ENCODE measurements around the gene TMEM156. TPM values are rescaled to one million over a fixed set of nuclear protein-coding genes. Genes with fewer than 3 reads are reported as not detected.
"Not testable (repeated sequence)": the region's sequence is repeated elsewhere in the genome, so short reads cannot be mapped to it uniquely, and the experiment has no call there.

Gene TMEM156
- total RNA-seq, 1 donor from 2014 or later = not detected

DNA sequence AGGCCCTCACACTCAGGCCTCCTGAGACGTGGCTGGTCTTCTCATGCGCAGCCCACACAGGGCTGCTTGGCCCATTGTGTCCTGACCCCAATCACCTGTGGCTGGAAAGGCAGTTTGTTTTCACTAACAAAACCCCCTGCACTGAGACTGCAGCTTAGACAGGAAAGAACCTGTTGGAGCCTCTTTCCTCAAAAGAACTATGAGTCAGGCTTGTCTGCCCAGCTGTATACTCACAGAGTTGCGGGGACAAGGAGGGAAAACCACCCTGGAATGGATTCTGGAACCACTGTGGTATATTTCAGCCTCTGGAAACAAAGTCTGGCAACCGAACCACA is 5.2 kb upstream of the TMEM156 start:
- H3K4me1 ChIP-seq = no peaks in the 10 kb centered on the region
- DNase-seq (ENCODE audit: low spot score in 2 of 2) = no peak
- H3K4me3 ChIP-seq = no peak overlapping the region
- H3K9me3 ChIP-seq = no peaks in the 10 kb centered on the region
- H3K36me3 ChIP-seq = no peaks in the 10 kb centered on the region
- no peak for TF ChIP-seq CTCF (IDR thresholded peaks at IDR 0.05)
- H3K27ac ChIP-seq = no peak overlapping the region
- no peaks in the 10 kb centered on the region for H3K27me3 ChIP-seq
- intact Hi-C loops (cut with DNase I) = no loop called here

DNA sequence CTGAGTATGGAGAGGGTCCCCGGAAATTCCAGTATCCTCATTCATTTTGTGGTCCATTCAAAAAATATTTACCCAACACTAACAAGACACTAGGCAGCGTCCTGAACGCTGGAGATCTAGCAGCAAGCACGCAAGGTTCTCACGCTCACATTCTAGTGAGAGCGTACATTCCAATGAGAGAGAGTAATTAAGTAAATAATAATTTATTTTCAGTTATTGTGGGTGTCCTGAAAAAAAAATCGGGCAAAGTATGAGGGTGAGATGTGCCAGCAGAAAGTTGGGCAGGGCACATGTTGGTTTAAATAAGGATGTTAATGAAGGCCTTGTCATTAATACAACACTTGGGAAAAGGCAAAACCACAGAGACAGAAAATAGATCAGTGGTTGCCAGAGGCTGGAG is 4.0 kb upstream of the TMEM156 start:
- no peak overlapping the region for H3K27ac ChIP-seq
- no peaks in the 10 kb centered on the region for H3K27me3 ChIP-seq
- no peak for TF ChIP-seq CTCF (IDR thresholded peaks at IDR 0.05)
- no peak for DNase-seq (ENCODE audit: low spot score in 2 of 2)
- H3K4me3 ChIP-seq = no peak overlapping the region
- H3K36me3 ChIP-seq = no peaks in the 10 kb centered on the region
- no peaks in the 10 kb centered on the region for H3K4me1 ChIP-seq
- intact Hi-C loops (cut with DNase I) = no loop called here
- no peaks in the 10 kb centered on the region for H3K9me3 ChIP-seq

DNA sequence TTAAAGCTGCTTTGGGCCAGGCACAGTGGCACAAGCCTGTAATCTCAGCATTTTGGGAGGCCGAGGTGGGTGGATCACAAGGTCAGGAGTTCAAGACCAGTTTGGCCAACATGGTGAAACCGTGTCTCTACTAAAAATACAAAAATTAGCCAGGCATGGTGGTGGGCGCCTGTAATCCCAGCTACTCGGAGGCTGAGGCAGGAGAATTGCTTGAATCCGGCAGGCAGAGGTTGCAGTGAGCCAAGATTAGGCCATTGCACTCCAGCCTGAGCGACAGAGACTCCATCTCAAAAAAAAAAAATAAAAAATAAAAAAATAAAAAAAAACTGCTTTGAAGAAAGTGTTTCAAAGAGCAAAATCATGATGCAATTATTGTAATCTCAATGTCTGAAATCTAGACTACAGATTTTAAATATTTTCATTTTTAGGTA is 604 bp downstream of the TMEM156 start:
- H3K36me3 ChIP-seq; DNase-seq (ENCODE audit: low spot score in 2 of 2); H3K9me3 ChIP-seq; H3K27ac ChIP-seq; H3K4me1 ChIP-seq; H3K27me3 ChIP-seq; intact Hi-C loops (cut with DNase I); H3K4me3 ChIP-seq: not testable (repeated sequence)

- no peak for TF ChIP-seq CTCF (IDR thresholded peaks at IDR 0.05)
- Histone ChIP-seq H3K36me3 (no peaks in the 10 kb centered on the region), H3K4me3 (no peak overlapping the region), H3K27me3 (no peaks in the 10 kb centered on the region), H3K27ac (no peak overlapping the region), H3K4me1 (no peaks in the 10 kb centered on the region), H3K9me3 (no peaks in the 10 kb centered on the region)
- intact Hi-C loops (cut with DNase I) = no loop called here
- DNase-seq (ENCODE audit: low spot score in 2 of 2) = no peak
Observed at GRCh38 chr4:39030725-39031124, 1.5 kb downstream of the TMEM156 start.

GRCh38 chr4:39029752-39030694 is 2.2 kb downstream of the TMEM156 start:
- DNase-seq (ENCODE audit: low spot score in 2 of 2) = no peak
- Histone ChIP-seq H3K4me1 (no peaks in the 10 kb centered on the region), H3K27me3 (no peaks in the 10 kb centered on the region), H3K36me3 (no peaks in the 10 kb centered on the region), H3K27ac (no peak overlapping the region), H3K4me3 (no peak overlapping the region), H3K9me3 (no peaks in the 10 kb centered on the region)
- intact Hi-C loops (cut with DNase I) = no loop called here
- no peak for TF ChIP-seq CTCF (IDR thresholded peaks at IDR 0.05)

DNA sequence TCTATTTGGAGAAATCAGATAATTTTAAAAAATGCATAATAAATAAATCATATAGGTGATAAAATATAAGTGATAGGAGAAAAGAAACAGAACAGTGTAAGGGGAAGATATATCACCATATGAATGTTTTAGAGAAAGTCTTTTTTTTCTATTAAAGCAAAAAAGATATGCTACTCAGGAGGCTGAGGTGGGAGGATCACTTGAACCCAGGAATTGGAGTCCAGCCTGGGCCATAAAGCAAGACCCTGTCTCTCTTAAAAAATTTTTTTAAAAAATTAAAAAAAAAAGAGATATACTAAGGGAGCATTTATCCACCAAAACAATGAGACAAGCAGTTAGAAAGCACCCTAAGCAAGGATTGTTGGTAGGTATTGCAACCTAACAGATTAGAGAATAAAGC is 6.1 kb downstream of the TMEM156 start:
- TF ChIP-seq CTCF (IDR thresholded peaks at IDR 0.05) = no peak
- Histone ChIP-seq H3K4me1 (no peaks in the 10 kb centered on the region), H3K9me3 (no peaks in the 10 kb centered on the region), H3K4me3 (no peak overlapping the region), H3K36me3 (no peaks in the 10 kb centered on the region), H3K27me3 (no peaks in the 10 kb centered on the region), H3K27ac (no peak overlapping the region)
- DNase-seq (ENCODE audit: low spot score in 2 of 2) = no peak
- intact Hi-C loops (cut with DNase I) = no loop called here

Measured in ascending aorta (tissue), 2 donors.